Suprapubic skin (tissue), 4 donors: ENCODE results near the gene ESR2.

ENCODE experiments used
- CTCF ChIP-seq, 2 donors: fragments of 200-600 bp in 1 of 2; fragments of 450-650 bp in 1 of 2; sonication (generic) in 1 of 2; IDR thresholded peaks; one replicate each; pipeline ENCODE4 v1.5.1; 2016 to 2019; ENCODE audit warnings: antibody characterized with exemption in 2 of 2, mild to moderate bottlenecking in 1 of 2, moderate library complexity in 1 of 2
- EP300 ChIP-seq: sonication (generic); formaldehyde crosslinking; IDR thresholded peaks from one replicate; pipeline ENCODE4 v1.6.1; 2017; ENCODE audit warnings: antibody characterized with exemption
- POLR2AphosphoS5 ChIP-seq, 3 donors: sonication (generic); formaldehyde crosslinking; IDR thresholded peaks; one replicate each; pipeline ENCODE4 v1.6.1; 2017; ENCODE audit warnings: antibody characterized with exemption in 3 of 3

- TF ChIP-seq CTCF (IDR thresholded peaks at IDR 0.05) (no peak), POLR2AphosphoS5 (IDR thresholded peaks at IDR 0.05) (no peak), EP300 (no peak)
Measured at GRCh38 chr14:64213853-64214570, 80.2 kb downstream of the ESR2 start.
